ENCODE results near the gene CLMP.

Gene CLMP

DNA sequence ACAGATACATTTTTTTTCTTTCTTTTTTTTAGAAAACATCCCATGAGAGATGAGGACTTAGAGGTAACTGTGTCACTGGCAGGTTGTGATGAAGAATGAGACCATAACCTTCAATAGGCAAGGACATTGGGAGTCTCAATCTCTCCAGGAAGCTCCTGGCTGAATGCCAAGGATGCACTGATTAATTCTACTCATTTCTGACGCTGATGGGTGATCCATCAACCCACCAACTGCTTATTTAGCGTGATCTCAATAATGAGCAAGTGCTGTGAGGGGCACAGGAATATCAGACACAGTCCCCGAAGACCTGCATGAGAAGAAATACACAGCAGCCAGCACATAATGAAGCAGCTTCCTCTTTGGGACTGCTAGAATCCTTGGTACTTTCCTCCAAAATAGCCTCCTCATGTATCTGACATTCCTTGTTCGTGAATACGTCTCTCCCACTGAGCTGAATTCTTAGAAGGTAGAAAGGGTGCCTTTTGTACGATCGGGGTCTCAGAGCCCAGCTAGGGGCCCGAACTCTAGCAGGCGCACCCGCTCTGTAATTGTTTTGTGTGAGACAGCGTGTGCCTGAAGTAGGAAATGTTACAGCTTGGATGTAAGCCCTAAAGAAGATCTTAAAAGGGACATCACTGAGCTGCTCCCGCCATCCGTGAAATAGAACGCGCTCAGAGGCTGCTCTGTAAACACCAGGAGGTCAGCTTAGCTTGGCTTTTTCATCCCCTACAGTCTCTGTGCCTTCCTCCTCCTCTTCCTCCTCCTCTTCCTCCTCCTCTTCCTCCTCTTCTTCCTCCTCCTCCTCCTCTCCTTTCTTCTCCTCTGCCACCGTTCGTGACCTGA is 7.2 kb downstream of the CLMP start:
- DNase-seq, result no peak

DNA sequence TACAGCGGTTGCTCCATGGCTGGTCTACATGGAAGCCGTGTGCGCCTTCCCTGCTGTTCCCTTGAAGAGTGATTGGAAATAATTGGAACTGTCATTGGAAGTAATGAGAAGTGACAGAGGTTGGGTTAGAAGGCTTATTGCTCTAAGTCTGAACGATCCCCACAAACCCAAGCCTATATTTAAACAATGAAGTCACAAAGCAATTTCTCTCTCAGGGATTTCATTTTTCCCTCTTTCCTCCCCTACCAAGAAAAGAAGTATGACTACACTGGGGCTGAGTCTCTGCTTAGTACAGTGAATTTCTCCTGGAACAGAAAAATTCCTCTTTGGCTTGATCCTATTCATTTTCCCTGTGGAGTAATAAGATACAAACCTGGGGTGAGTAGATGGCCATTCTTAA is 7.8 kb downstream of the CLMP start:
- no peak for DNase-seq

DNA sequence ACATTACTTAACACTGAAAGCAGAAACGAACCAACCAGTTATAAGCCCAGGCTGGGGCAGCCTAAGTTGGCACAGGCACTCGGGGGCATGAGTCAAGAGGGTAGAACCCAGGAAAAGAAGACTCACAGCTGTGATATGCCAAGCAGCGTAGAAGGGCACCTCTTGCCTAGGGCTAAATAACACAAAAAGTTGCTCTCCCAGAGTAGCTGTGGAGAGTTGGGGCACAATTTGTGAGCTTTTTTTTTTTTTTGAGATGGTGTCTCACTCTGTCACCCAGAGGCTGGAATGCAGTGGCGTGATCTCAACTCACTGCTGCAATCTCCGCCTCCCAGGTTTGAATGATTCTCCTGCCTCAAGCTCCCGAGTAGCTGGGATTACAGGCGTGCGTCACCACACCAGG is 8.8 kb downstream of the CLMP start:
- DNase-seq, result no peak

DNA sequence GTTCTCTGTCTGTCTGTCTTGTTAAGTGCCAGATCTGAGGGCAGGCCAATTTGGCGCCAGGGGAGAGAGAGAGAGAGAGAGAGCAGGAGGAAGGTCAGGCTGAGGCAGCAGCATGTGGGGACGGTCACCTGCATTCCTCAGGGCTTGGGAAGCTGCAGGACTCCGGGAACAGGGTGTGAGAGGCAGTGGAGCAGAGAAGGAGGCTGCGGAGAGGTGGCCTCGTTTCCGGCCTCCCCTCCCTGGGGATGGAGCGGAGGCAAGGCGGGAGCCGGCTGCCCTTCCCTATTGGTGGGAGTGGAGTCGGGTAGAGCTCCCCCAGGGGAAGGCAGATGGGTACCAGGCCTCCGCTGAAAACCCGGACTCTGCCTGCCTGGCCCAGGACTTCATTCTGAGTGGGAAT is 9.7 kb downstream of the CLMP start:
- DNase-seq, result no peak

DNA sequence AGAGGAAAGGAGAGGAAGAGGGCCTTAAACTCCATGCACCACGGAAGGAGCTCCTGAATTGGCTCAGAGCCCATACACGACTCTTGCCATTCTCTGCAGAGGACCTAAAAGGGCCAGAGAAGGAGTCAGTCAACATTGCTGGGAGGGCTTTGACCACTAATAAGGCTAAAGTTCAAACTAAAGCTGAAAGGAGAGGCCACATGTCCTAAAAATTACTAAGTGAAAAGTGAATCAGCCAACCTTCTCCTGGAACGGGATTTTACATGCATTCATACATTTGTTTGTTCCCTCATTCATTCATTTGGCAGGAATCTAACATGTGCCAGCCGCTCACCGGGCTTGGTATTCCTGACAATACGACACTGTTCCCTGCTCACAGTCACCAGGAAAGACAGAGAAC is 10.5 kb downstream of the CLMP start:
- DNase-seq, result no peak

DNA sequence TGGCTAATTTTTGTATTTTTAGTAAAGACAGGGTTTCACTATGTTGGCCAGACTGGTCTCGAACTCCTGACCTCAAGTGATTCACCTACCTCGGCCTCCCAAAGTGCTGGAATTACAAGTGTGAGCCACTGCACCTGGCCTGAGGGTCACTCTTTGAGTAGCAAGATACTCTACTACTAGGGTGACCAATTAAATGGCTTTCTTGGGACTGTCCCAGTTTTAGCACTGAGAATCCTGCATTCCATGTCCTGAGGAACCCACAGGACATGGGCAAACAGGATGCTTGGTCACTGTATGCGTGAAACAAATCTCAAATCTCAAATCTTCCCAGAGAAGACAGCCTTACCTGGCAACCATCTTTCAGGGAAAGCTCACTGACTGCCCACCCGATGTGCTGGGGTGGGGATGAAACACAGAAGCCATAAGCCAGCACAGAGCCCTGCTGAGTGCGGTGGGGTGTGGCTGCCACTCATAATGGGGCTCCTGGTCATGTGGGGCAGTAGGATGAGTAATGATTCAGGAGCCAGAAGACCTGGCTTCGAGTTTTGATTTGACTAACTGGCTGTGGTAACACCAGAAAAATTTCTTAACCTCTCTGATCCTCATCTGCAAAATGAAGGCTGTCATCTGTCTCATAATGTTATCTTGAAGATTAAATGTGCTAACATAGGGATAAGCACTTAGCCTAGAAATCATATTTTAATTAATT is 11.5 kb downstream of the CLMP start:
- DNase-seq, result no peak

DNA sequence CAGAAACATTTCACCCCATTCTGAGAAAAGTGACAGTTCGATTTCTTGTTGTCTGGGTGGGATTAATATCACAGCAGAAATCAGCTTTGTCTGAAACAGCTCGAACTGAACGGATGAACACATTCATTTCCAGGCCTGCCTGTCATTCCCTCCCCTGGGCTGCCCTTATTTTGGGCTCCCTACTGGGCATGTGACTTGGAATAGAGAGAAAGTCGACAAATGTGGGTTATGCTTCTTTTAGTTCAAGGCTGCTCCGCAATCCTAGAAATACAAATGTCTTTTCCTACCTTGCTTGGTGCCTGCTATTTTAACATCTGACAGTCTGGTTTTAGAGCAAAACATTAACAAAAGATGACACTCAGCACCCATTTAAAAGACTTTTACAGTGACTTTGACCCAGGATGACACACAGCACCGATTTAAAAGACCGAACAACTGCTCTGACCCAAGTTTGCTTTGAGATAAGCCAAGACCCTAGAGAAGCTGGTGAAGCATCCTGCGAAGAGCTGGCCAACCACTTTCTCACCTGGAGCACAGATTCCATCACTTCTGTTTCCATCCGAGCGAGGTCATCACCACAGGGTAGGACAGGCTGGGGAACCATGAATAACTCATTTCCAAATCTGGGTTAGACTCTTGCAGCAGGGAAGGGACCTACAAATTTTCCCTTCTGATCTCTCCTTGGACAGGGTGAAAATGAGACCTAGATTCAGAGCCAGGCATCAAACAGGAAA is 13.1 kb downstream of the CLMP start:
- DNase-seq, result no peak

DNA sequence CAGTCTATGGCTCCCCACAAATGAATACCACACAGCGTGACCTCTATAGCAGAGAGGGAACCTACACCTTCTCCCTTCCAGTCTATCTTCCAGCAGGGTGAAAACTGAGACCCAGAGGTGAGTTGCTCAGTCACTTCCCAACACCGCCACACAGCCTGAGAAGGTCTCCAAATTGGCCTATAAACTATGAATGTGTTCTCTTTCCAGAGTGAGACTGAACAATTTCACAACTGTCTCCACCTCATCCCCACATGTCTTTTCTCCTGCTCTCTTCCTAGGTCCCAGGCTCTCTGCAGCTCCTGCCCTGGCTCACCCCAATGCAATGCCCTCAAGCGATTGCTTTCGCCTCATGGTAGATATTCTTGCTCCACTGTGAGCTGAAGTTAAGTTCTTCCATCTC is 14.0 kb downstream of the CLMP start:
- no peak for DNase-seq

DNA sequence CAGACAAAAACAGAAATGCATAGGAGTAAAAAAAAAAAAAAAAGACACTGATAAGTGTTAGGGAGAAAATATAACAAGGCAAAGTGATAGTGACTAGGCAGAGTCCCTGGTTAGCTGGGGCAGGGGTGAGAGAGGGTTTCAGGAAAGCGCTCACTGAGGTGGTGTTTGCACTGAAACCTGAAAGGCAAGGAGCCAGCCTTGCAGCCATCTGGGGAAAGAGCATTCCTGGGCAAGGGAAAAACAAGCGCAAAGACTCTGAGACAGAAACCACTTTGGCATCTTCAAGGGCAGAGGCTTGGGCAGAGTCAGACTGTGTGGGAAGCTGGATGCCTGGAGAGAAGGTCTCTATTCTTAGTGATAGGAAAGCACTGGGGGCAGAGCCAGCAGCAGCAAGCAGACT is 14.5 kb downstream of the CLMP start:
- DNase-seq, result no peak

DNA sequence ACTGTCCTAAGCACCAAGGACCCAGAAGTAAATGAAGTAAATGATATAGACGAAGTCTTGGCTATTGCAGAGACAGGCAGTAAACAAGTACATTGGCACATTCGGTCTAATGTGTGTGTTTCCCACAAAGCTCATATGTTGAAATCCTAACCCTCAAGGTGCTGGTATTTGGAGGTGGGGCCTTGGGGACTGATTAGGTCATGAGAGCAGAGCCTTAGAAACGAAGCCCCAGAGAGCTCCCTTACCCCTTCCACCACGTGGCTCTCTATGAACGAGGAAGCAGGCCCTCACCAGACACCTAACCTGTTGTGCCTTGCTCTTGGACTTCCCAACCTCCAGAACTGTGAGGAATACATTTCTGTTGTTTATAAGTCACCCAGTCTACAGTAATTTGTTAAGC is 14.9 kb downstream of the CLMP start:
- no peak for DNase-seq

DNA sequence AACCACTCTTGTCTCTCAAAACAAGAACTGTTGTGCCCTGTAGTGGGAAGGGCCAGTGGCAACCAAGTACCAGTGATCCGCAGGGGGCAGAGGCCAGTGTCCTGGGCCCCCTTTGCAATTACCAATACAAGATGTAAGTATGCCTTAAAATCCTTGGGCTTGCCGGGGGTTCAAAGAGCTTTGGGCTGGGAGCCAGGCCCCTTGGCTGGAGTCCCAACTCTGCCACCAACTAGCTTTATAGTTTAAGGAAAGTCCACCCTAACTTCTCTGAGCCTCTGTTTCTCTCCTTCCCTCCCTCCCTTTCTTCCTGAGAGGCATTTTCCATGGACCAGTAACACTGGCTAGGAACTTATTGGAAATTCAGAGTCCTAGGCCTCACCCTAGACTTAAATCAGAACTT is 15.5 kb downstream of the CLMP start:
- DNase-seq, result no peak

DNA sequence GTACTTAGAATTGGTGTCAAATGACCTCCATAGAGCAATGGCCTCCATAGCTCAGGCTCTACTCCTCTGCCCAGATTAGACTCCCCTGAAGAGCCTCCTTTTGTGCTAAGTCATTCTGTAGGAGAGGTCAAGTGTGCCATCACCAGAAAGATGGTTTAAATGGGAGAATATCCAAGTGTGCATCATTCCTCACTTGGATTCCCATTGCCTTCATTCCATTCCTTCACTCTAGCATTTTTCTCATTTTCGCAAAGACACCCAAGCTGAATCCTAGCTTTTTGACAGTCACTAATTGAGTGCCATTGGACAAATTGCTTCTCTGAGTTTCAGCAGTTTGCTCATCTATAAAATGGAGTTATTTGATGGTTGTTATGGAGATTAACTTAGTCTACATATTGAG is 16.9 kb downstream of the CLMP start:
- DNase-seq, result no peak

DNA sequence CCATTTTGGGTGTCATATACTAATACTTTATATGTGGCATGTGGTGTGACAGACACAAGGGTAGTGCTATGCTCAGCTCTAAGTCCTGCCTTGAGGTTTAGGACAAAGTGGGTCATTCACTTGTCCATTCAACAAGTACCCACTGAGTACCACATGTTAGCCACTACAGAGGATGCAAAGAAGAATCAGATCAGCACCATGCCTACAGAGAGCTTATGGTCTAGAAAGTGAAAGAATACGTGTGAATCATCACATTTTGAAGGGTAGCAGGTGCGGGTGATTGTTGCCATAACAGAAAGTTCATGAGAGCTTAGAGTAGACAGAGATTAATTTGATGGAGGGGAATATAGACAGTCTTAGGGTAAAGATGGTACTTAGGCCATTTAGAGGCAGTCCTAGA is 18.3 kb downstream of the CLMP start:
- no peak for DNase-seq

DNA sequence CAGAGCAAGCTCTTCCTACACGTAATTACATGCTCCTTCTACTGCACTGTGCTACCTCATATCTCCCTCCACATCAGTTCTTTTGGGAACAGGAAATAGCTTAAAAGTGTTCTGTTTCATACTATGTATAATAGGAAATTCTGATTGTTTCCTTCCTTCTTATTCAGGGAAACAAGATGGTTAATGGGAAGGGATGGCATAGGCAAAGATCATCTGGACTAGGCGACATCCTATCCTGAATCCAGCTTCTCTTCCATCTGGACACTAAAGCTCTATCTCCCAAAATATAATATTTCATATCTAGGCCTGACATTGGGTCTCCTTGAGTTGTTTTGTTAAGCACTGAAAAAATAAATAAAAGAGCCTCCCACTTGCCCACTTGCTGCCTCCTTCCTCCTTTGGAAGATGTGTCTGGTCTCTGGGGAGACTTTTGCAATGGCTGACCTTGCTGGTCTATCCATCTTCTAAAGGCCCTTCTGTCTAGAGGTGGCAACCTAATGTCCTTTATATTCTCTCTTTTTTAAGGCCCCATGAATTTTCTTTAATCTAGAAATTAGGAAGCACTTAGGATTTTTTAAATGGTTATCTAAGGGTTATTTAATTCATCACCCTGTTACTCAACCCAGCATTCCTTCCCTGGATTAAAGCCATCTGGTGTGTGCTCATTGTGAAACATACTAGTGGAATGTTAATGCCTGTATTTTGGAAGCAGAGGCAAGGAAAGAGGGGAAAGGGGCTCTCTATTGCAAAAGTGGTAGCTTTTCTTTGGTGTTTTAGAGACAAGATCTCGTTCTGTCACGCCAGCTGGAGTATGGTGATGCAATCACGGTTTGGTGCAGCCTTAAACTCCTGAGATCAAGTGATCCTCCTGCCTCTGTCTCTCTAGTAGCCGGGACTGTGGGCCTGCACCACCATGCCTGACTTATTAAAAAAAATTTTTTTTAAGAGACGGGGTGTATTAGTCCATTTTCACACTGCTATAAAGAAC is 20.6 kb downstream of the CLMP start:
- DNase-seq, result no peak

DNA sequence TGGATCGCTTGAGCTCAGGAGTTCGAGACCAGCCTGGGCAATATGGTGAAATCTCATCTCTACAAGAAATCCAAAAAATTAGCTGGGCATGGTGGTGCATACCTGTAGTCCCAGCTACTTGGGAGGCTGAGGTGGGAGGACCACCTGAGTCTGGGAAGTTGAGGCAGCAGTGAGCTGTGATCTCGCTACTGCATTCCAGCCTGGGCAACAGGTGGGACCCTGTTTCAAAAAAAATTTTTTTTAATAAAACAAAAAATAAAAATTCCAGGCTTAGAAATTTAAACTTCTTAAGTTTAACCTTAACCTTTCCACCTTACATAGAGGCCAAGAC is 21.2 kb downstream of the CLMP start:
- DNase-seq, result no peak

DNA sequence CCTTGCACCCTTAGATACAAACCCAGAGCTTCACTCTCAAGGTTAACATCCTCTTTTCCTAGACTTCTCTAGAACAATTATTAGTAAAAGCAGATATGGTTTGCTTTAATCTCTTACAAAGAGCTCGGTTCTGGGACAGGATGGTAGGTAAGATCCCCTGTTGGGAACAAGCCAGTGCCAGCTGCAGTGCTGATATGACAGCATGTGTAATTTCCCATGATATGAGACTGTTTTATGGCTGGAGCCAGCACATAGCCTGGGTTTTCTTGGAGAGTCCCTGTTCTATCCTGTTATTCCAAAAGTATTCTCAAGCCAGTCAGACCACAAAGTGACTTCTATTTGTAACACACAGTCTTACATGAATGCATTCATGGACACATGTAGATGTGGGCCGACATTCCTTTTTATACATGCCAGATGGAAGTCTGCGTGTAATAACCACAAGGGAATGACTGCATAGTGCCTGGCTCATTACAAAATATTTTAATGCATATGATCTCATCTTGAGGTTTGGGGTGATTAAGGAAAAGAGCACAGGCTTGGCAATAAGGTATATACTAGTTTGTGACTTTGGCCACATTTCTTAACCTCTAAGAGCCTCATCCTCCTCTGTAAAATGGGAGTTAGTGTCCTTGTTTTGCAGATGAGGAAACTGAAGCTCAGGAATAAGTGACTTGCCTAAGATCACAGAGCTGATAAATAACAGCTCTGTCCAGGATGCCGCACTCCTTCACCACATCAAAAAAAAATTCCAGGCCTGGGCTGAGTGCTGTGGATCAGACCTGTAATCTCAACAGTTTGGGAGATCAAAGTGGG is 21.8 kb downstream of the CLMP start:
- no peak for DNase-seq

DNA sequence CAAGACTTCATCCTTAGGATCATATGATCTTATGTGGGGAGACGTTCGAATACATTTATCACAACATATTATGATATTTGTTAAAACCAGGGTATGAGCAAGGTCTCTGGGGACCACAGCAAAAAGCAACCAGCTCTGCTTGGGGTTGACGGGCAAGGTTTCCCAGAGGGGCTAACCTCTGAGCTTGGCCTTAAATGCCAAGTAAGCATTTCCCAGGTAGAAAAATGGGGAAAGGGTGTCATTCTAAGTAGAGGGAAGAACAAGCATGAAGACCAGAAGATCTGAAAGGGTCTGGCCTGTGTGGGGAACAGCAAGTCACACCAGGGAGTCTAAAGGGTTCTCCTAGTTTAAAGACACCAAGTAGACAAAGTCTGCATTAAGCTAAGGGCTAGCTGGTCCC is 24.1 kb downstream of the CLMP start:
- DNase-seq, result no peak

DNA sequence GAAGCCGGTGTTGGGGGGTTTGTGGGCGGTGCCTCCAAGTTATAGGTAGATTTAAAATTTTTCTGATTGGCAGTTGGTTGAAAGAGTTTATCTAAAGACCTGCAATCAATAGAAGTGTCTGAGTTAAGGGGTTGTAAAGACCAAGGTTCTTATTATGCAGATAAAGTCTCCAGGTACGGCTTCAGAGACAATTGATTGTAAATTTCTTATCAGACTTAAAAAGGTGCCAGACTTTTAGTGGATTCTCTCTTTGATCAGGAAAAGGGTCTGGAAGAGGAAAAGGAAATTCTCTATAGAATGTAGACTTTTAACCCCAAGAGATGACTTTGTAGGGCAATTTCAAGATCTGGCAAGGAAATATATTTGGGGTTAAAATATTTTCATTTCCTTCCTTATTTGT is 25.2 kb downstream of the CLMP start:
- no peak for DNase-seq

DNA sequence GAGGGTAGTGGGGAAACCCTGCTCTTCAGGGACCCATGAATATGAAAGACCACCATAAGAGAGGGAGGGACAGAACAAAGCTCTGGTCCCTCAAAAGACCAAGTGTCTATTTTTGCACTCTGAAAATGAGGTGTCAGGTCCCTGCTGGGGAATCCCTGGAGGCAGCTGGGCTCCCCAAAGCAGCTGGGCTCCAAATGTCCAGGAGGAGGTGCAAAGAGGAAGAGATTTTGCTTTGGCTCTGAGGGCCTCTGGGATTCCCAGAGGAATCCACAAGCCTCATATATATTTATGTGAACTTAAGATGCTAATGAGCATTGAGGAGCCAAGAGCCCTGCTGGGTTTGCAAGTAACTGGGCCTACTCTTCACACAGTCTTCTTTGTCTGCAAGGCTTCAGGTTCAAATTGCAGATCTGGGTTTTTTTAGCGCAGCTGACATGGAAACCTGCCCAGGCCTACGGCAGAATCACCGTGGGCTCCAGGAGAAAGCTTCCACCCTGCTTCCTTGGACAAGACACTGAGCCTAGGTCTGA is 26.0 kb downstream of the CLMP start:
- DNase-seq, result no peak

DNA sequence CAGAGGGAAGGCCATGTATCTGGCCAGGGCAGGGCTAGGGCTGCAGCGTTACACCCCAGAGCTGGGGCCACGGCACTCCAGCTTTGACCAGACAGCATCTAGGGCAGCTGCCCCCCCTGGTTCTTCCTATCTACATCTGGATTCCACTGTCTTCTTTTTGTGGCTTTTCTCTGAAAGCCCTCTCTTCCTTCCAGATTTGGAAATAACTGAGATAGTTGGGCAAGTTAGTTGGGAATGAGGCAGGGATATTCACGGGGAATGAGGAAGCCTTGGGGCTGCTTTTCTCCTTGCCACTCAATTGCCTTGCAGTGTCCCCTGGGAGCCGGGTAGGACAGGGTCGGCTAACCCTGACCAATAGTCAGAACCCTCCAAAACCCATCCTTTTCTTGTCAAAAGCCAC is 26.8 kb downstream of the CLMP start:
- DNase-seq, result no peak

DNA sequence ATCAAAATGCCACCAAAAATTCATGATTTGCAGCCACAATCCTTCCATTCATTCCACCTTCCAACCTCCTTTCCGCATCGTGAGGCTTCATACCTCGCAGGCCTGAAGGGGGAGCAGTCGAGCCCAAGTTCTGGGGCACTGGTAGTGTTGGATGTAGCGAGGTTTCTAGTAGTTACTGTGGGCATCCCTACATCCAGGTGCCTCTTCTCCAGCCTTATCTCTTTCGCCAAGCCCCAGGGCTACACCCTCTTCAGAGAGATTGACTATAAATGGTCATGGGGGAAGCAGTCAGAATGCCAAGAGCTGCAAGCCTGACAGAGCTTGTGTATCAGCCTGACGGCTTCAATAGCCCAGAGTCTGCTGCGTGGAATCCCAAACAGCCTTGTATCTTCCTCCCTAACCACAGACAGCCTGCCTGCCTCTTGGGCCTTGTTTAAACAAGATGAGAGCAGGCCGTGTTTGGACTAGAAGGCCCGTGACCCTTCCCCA is 28.9 kb downstream of the CLMP start:
- DNase-seq, result no peak

Measured in cerebellar nuclear complex (tissue), 1 donor.